Astrocyte (in vitro differentiated cells and primary cell): ENCODE results near the gene ANKRD39. TPM values are rescaled to one million over a fixed set of nuclear protein-coding genes. Genes with fewer than 3 reads are reported as not detected.

Experiments used
- DNase-seq: peaks from one replicate; pipeline ENCODE4 v3.0.0-alpha.2; 2010; ENCODE audit warnings: low read depth
- FAIRE-seq: peaks from 2 replicates; lab custom pipeline; 2011; peaks lifted over from hg19 to GRCh38; lab: Jason Lieb, UNC
- H2AFZ ChIP-seq: 2 replicates; pipeline ENCODE4 v1.6.0; 2012; ENCODE audit warnings: low read depth, low read length, inconsistent platforms
- H3K27ac ChIP-seq: 2 replicates; pipeline ENCODE4 v1.5.1; 2011; ENCODE audit warnings: low read depth, low read length, inconsistent platforms
- H3K27me3 ChIP-seq: 2 replicates; pipeline ENCODE4 v1.6.0; 2011; ENCODE audit warnings: low read length, inconsistent platforms; ENCODE audit not compliant: insufficient read depth
- H3K36me3 ChIP-seq: 2 replicates; pipeline ENCODE4 v1.5.1; 2011; ENCODE audit warnings: low read length, inconsistent platforms; ENCODE audit not compliant: insufficient read depth
- H3K4me1 ChIP-seq: 2 replicates; pipeline ENCODE4 v1.5.1; 2011; ENCODE audit warnings: low read length, inconsistent platforms; ENCODE audit not compliant: insufficient read depth
- H3K4me2 ChIP-seq: 2 replicates; pipeline ENCODE4 v1.6.0; 2012; ENCODE audit warnings: low read length, inconsistent platforms
- H3K4me3 ChIP-seq: 2 replicates; pipeline ENCODE4 v1.5.1; 2011; ENCODE audit warnings: low read depth, mild to moderate bottlenecking, low read length, inconsistent platforms; ENCODE audit not compliant: insufficient read depth
- H3K79me2 ChIP-seq: 2 replicates; pipeline ENCODE4 v1.6.0; 2012; ENCODE audit warnings: mild to moderate bottlenecking, low read length, inconsistent platforms; ENCODE audit not compliant: insufficient read depth
- H3K9ac ChIP-seq: 2 replicates; pipeline ENCODE4 v1.6.0; 2012; ENCODE audit warnings: mild to moderate bottlenecking, low read length, inconsistent platforms
- H3K9me3 ChIP-seq: 2 replicates; pipeline ENCODE4 v1.5.1; 2012; ENCODE audit warnings: low read depth, mild to moderate bottlenecking, low read length, inconsistent platforms; ENCODE audit not compliant: insufficient read depth
- H4K20me1 ChIP-seq: 2 replicates; pipeline ENCODE4 v1.6.0; 2012; ENCODE audit warnings: low read length, inconsistent platforms; ENCODE audit not compliant: insufficient read depth
- H3K27ac Mint-ChIP-seq: one replicate; pipeline ENCODE4 v1.8.0; 2021; ENCODE audit warnings: mild to moderate bottlenecking, mixed read lengths; ENCODE audit not compliant: unreplicated experiment
- H3K27me3 Mint-ChIP-seq: one replicate; pipeline ENCODE4 v1.8.0; 2021; ENCODE audit warnings: low read depth, mixed read lengths; ENCODE audit not compliant: unreplicated experiment
- H3K36me3 Mint-ChIP-seq: one replicate; pipeline ENCODE4 v1.8.0; 2021; ENCODE audit warnings: low read depth, mixed read lengths; ENCODE audit not compliant: unreplicated experiment
- H3K4me1 Mint-ChIP-seq: one replicate; pipeline ENCODE4 v1.8.0; 2021; ENCODE audit warnings: low read depth, mixed read lengths; ENCODE audit not compliant: unreplicated experiment
- H3K4me3 Mint-ChIP-seq: one replicate; pipeline ENCODE4 v1.8.0; 2021; ENCODE audit warnings: mild to moderate bottlenecking, moderate library complexity, mixed read lengths; ENCODE audit not compliant: unreplicated experiment
- H3K9me3 Mint-ChIP-seq: one replicate; pipeline ENCODE4 v1.8.0; 2021; ENCODE audit warnings: mild to moderate bottlenecking, mixed read lengths; ENCODE audit not compliant: unreplicated experiment
- CTCF ChIP-seq: IDR thresholded peaks from 2 replicates; pipeline ENCODE4 v1.5.1; 2011; ENCODE audit warnings: low read depth, mild to moderate bottlenecking, inconsistent platforms, low read length, moderate library complexity; ENCODE audit not compliant: insufficient read depth
- EZH2 ChIP-seq: IDR thresholded peaks from 2 replicates; pipeline ENCODE4 v1.6.1; 2012; ENCODE audit warnings: mild to moderate bottlenecking, low read length, inconsistent platforms; ENCODE audit not compliant: insufficient read depth
- total RNA-seq: library from RNA; stranded (reverse); gene quantifications from 2 replicates; pipeline ENCODE4 v1.2.1, GENCODE V29; 2021

ANKRD39 gene
- total RNA-seq, 1 donor from 2014 or later: 13.7 TPM

GRCh38 chr2:96866986-96867755 lies 9.4 kb upstream of the ANKRD39 start:
- Histone ChIP-seq H3K9ac (peak overlapping the region; percentile 92), H3K4me3 (peak overlapping the region; percentile 83), H3K36me3 (peaks cover 25% of the 10 kb centered on the region), H3K27ac (peak overlapping the region; percentile 72), H3K27me3 (no peaks in the 10 kb centered on the region), H3K4me2 (peak overlapping the region; percentile 98), H4K20me1 (peaks cover 51% of the 10 kb centered on the region), H3K9me3 (no peaks in the 10 kb centered on the region), H3K79me2 (peaks cover 48% of the 10 kb centered on the region), H2AFZ (no peak overlapping the region), H3K4me1 (peaks cover 25% of the 10 kb centered on the region)
- H3K4me1 Mint-ChIP-seq: peaks cover 6% of the 10 kb centered on the region
- peaks cover 5% of the 10 kb centered on the region for H3K36me3 Mint-ChIP-seq
- H3K27ac Mint-ChIP-seq: peak overlapping the region; percentile 84
- no peaks in the 10 kb centered on the region for H3K27me3 Mint-ChIP-seq
- no peak for TF ChIP-seq CTCF
- no peak for TF ChIP-seq EZH2
- peak overlapping the region; percentile 90 for H3K4me3 Mint-ChIP-seq
- DNase-seq (no peak), FAIRE-seq (no peak)
- no peaks in the 10 kb centered on the region for H3K9me3 Mint-ChIP-seq

- H3K4me2 ChIP-seq: peak overlapping the region; percentile 98
- TF ChIP-seq EZH2 (no peak), CTCF (no peak)
- H3K4me1 ChIP-seq: peaks cover 25% of the 10 kb centered on the region
Measured at GRCh38 chr2:96866586-96866985, 8.8 kb upstream of the ANKRD39 start.

GRCh38 chr2:96866149-96866548 lies 8.3 kb upstream of the ANKRD39 start:
- DNase-seq (no peak), FAIRE-seq (no peak)
- Histone ChIP-seq H3K79me2 (peaks cover 48% of the 10 kb centered on the region), H3K27me3 (no peaks in the 10 kb centered on the region), H2AFZ (no peak overlapping the region), H4K20me1 (peaks cover 61% of the 10 kb centered on the region), H3K4me2 (peak overlapping the region; percentile 98), H3K4me1 (peaks cover 25% of the 10 kb centered on the region), H3K9ac (peak overlapping the region; percentile 92), H3K36me3 (peaks cover 27% of the 10 kb centered on the region), H3K4me3 (no peak overlapping the region), H3K9me3 (no peaks in the 10 kb centered on the region), H3K27ac (no peak overlapping the region)
- Mint-ChIP-seq H3K27ac (no peak overlapping the region), H3K4me3 (no peak overlapping the region), H3K27me3 (no peaks in the 10 kb centered on the region), H3K36me3 (peaks cover 5% of the 10 kb centered on the region), H3K9me3 (no peaks in the 10 kb centered on the region), H3K4me1 (peaks cover 6% of the 10 kb centered on the region)
- TF ChIP-seq CTCF (no peak), EZH2 (no peak)

More at GRCh38 chr2:96866586-96866985, 8.8 kb upstream of the ANKRD39 start:
- Mint-ChIP-seq H3K4me3 (peak overlapping the region; percentile 78), H3K4me1 (peaks cover 6% of the 10 kb centered on the region), H3K27ac (peak overlapping the region; percentile 34), H3K36me3 (peaks cover 5% of the 10 kb centered on the region), H3K27me3 (no peaks in the 10 kb centered on the region), H3K9me3 (no peaks in the 10 kb centered on the region)
- FAIRE-seq (no peak), DNase-seq (no peak)
- no peak overlapping the region for H3K4me3 ChIP-seq
- H3K27me3 ChIP-seq: no peaks in the 10 kb centered on the region
- H2AFZ ChIP-seq: no peak overlapping the region
- peak overlapping the region; percentile 92 for H3K9ac ChIP-seq
- no peaks in the 10 kb centered on the region for H3K9me3 ChIP-seq
- H3K79me2 ChIP-seq: peaks cover 48% of the 10 kb centered on the region
- peaks cover 57% of the 10 kb centered on the region for H4K20me1 ChIP-seq
- peaks cover 27% of the 10 kb centered on the region for H3K36me3 ChIP-seq
- H3K27ac ChIP-seq: no peak overlapping the region
